Epithelial cell of prostate (primary cell): ENCODE measurements around the gene GSTT2B.
"Not testable (repeated sequence)": the region's sequence is repeated elsewhere in the genome, so short reads cannot be mapped to it uniquely, and the experiment has no call there.

Experiments used
- DNase-seq: peaks from one replicate; pipeline ENCODE4 v3.0.0-alpha.2; 2011; ENCODE audit warnings: low read depth, low spot score
- H3K27ac ChIP-seq: fragments of 450-650 bp; 2 replicates; pipeline ENCODE4 v1.5.1; 2017; ENCODE audit warnings: mild to moderate bottlenecking

GSTT2B gene

DNA sequence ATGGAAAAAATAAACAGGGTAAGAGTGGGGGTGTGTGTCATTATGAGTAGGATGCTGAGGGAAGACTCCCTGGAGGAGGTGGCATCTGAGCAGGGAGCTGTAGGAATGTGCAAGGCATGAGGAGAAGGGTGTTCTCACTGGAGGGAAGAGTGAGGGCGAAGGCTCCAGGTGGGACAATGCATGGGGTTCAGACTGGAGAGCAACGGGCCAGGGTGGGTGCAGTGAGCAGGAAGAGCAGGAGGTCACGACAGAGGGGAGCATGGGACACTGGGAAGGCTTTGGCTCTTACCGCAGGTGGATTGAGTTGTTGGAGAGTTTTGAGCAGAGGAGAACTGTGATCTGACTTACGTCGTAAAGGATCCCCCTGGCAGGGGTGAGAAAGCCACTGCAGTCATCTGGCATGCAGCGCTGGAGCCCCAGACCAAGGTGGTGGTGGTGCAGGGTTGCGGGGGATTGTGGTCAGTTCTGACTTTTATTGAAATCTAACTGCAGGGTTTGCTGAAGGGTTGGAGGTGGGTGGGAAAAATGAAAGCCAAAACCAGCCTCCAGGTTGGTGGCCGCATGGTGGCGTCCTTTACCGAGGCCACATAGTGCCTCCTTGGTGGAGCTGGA is 8.1 kb downstream of the GSTT2B start:
- not testable (repeated sequence) for H3K27ac ChIP-seq, DNase-seq

DNA sequence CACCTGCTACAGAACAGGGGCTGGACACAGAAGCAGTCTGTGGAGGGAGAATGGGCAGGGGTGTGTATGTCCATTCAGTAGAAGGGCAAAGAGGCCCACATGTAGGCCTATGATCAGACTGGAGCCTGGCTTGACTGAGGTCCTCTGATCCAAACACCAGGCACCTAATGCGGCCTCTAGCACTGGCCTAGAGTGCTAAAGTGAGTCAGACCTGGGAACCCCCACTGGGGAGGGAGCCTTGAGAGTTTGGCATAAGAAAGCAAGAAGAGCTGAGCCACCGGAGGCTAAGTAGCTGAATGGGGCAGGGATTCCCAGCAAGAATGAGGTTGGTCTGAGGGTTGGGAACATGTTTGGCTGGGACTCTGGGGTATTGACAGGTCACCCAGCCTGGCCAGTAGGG is 9.6 kb downstream of the GSTT2B start:
- not testable (repeated sequence) for H3K27ac ChIP-seq, DNase-seq

DNA sequence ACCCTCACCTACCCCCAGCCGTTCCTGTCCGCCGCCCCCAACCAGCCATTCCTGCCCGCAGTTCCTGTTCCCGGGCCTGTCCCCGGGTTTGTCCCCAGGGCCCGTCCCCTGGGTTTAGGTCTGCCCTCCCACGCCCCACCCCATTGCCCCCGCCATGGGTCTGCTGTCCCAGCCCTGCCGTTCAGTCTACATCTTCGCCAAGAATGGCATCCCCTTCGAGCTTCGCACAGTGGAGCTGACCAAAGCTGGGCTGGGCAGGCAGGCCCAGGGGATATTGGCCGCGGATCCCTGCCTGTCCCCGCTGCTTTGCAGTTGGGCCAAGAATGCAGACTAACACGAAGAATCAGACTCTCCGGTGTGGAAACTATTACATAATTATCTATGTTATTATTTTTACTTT is 11.2 kb downstream of the GSTT2B start:
- not testable (repeated sequence) for DNase-seq, H3K27ac ChIP-seq

DNA sequence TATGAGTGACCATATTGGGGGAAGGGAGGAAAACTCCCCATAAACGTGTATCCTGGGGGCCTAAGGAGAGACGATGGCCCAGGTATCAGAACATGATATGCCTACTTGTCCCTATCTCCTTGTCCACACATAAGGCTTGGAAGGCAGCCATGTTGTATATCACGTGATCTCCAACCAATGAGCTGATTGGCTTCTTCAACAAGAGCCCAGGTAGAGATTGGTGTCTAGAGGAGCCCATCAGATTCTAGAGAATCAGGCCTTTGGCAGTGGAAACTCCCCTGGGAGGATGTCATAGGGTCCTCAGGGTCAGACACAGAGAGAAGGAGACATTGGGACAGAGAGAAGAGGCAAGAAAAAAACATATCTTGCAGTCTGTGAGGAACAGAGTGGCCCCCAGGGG is 13.6 kb downstream of the GSTT2B start:
- not testable (repeated sequence) for H3K27ac ChIP-seq, DNase-seq

DNA sequence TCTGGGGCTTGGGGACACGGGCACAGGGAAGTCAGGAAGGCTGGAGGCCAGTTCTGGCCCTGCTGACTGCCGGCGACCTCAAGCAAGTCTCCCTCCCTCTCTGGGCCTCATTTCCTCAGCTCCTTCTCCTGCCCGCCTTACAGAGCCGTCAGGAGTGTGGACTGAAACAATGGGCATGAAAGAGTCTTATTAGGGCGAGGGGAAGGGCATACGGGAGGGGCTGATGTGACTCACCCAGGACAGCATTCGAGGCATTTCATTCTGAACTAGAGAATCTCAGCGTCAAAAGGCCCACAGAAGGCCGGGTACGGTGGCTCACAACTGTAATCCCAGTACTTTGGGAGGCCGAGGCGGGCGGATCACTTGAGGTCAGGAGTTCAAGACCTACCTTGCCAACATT is 20.8 kb downstream of the GSTT2B start:
- not testable (repeated sequence) for H3K27ac ChIP-seq, DNase-seq

DNA sequence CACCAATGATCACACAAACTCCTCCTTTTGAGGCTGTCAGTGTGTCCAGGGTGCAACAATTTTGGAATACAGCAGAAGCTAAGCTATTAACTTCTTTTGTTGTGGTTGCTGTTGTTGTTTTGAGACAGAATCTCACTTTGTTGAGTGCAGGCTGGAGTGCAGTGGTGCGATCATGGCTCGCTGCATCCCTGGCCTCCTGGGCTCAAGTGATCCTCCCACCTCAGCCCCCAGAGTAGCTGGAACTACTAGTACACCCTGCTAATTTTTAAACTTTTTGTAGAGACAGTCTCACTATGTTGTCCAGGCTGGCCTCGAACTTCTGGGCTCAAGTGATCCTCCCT is 22.0 kb downstream of the GSTT2B start:
- no peak overlapping the region for H3K27ac ChIP-seq
- DNase-seq, result no peak

DNA sequence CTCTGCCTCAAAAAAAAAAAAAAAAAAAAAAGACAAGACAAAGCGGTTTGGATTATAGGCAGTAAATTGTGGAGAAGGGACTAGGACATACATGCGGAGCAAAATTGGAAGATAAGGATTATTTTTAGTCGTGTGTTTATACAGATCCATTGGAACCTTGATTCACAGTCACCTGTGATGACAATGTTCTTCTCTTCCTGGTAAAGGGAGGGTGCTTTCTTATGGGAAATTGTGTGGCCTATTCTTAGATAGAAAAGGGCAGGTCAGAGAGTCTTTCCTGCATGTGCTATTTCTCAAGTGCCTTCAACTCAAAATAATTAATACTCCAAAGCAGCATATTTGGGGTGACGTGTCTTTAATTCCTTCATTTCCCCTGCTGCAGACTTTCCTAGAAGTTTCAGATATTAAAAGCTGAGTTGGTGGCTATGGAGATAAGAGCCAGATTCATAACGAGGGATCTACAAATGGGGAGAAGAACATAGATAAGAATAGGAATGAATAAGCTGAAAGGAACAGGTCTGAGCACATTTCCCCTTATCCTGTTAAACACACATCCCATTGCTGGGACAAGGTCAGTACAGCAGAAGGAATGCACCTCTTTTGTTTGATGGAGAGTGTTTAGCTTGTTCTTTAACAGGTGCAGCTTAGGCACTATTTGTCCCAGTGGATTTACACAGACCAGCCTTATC is 22.5 kb downstream of the GSTT2B start:
- no peak for DNase-seq

DNA sequence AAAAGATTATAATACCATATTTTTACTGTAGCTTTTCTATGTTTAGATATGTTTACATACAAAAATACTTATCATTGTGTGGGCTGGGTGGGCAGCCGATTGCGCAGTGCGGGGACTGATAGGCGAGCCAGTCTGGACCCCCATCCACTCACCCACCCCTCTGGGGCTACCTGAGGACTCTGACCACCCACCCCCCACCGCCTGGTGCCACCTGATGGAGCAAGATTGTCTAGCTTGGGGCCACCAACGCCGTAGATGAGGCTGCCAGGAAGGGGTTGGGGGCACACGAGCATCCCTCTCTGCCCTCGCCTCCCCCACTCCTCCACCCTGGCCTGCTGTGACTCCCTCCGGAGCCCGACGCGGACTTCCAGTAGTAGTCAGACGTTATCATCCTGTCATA is 34.4 kb downstream of the GSTT2B start:
- H3K27ac ChIP-seq, result no peak overlapping the region
- DNase-seq, result no peak

More for the DNA sequence above, 22.5 kb downstream of the GSTT2B start:
- no peak overlapping the region for H3K27ac ChIP-seq

DNA sequence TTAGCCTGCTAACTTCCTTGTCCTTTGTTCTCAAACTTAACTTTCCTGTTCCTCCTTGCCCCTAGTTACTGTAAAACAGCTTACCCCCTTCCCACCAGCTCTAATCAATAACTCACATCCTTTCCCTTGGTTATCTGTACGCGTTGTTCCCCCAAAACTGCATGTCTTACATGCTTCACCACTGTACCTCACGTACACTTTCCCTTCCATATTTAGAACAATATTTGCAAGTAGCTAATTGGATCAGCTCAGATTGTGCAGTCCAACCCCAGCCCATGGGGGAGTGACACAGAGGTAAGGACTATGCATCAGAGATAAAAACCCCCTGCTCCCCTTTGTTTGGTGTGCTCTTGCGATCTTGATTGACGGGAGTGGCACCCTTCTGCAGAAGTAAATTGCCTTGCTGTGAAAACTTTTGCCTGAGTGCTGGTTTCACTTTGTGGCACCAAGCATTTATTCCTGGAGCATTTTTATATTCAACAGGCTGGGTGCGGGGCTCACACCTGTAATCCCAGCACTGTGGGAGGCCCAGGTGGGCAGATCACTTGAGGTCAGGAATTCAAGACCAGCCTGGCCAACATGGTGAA is 35.9 kb downstream of the GSTT2B start:
- H3K27ac ChIP-seq, result no peak overlapping the region

DNA sequence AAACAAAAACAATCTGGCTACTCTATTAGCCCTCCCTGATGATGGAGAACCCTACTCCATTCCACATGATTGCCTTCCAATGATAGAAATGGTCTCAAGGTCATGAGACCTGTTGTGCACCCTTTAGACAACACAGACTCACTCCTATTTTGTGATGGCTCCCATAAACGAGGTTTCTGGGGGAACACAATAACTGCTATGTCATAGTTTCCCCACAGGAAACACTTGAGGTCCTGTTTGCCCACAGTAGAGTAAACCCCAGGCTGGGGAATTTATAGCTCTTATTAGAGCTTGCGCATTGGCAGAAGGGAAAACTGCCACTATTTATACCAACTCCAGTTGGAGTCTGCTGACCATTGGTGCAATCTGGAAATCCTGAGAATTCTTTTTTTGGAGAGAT is 38.1 kb downstream of the GSTT2B start:
- no peak for DNase-seq
- H3K27ac ChIP-seq, result no peak overlapping the region

More for the DNA sequence above, 35.9 kb downstream of the GSTT2B start:
- no peak for DNase-seq

DNA sequence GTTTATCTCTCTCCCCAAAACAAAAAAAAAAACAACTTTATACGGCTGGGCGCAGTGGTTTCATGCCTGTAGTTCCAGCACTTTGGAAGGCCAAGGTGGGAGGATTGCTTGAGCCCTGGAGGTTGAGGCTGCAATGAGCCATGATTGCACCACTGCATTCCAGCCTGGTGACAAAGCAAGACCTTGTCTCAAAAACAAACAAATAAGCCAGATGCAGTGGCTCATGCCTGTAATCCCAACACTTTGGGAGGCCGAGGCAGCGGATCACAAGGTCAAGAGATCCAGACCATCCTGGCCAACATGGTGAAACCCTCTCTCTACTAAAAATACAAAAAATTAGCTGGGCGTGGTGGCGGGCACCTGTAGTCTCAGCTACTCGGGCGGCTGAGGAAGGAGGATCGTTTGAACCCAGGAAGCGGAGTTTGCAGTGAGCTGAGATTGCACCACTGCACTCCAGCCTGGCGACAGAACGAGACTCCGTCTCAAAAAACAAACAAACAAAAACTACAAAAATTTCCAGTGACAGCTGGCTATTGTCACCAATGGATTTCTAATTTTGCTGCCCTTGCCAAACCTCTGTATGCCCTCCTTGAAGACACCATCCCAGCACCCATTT is 39.3 kb downstream of the GSTT2B start:
- DNase-seq, H3K27ac ChIP-seq: not testable (repeated sequence)

DNA sequence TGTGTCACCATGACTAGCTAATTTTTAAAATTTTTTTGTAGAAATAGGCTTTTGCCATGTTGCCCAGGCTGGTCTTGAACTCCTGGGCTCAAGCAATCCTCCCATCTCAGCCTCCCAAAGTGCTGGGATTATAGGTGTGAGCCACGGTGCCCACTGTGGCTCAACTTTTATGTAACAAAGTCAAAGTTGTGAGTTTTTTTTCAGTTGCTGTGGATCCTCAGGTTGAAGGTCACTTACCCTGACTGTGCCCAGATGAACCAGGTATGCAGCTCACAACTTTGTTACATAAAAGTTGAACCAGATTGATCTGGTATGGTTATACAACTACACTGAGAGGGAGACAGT is 40.8 kb downstream of the GSTT2B start:
- not testable (repeated sequence) for H3K27ac ChIP-seq, DNase-seq

DNA sequence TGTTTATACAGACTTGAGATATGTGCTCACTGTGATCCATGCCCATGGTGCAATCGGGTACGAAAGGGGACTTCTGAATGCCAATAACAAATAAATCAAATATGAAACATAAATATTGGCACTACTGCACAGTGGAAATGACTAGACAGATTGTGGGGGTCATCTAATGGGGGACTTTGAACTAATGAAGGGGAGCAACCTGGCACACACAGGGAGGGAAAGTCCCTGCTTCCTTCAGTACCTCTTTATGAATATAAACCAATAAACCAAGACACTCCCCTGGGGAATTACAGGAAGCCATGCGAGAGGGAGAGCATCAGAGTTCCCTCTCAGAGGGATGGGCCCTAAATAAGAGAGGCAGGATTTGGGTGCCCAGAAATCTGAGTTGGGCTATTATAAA is 45.7 kb downstream of the GSTT2B start:
- H3K27ac ChIP-seq, result no peak overlapping the region
- no peak for DNase-seq

DNA sequence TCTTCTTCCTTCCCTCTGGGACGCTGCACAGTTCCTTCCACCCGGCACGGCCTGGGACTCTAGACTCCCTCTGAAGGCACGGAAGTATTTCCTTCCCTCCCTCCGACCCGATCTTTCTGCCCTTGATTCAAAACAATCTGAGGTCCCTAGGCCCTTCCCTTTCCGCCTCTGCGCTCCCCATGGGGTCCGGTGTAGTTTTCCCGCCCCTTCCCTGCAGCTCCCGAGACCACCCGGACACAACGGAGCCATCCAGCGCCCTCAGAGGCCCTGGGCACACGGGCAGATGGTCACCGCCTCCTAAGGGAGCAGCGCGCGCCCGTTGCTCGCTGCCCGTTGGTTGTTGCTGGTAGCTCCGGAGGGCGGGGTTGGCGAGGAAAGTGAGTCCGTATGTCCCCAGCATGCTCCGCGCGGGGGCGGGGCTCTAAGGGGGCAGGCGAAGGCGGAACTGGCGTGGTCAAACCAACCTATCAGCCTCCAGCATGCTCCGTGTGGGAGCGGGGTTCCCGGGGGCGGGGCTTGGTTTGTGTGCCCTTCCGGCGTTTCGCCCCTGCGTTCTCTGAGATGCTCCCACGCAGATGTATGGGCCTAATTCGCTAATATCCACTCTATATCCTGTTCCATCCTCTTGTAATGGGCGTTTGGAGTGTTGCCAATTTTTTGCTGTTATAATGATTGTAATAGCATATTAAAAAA is 47.2 kb downstream of the GSTT2B start:
- peak; percentile 89 for DNase-seq
- H3K27ac ChIP-seq, result peak overlapping the region; percentile 57

DNA sequence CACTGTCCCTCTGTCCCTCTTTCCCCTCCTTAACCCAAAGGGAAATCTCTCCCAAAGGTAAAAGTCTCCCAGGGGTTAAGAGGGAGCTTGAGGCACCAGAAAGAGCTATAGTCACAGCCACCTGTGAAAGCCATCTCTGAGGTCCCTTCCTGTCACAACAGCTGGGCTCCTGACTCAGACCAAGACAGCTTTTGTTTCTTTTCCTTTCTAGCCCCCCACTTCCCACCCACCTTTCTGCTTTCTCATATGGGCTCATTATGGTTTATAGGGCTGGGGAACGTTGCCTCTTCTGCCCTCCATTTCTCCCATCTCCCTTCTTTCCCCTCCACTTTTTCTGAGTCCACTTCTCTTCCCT is 47.7 kb downstream of the GSTT2B start:
- peak overlapping the region; percentile 57 for H3K27ac ChIP-seq
- no peak for DNase-seq

DNA sequence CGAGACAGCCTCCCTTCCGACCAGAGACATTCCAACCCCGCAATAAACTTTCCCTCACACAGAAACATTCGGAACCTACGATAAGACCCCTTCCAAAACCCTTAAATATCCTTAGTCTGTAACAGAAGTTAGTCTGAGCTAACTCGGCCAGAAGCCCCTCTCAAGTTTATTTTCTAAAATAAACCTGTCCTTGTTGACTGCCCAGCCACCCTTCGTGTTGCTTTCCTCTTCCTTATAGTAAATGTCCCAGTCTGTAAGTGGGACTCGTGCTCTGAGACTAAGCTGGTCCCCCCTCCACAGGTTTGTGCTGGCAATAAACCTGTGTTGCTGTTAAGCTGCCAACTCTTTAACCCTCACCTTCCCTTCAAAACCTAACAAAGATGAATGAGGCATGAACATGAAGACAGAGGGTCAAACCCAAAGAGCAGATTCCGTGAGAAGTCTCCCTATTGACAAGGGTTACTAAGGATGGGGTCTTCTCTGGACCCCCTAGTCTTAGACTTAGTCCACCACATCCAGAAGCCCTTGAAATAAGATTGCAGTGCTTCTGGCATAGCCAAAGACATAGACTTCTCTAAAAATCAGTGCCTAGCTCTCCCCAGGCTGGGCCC is 48.6 kb downstream of the GSTT2B start:
- no peak for DNase-seq
- no peak overlapping the region for H3K27ac ChIP-seq

DNA sequence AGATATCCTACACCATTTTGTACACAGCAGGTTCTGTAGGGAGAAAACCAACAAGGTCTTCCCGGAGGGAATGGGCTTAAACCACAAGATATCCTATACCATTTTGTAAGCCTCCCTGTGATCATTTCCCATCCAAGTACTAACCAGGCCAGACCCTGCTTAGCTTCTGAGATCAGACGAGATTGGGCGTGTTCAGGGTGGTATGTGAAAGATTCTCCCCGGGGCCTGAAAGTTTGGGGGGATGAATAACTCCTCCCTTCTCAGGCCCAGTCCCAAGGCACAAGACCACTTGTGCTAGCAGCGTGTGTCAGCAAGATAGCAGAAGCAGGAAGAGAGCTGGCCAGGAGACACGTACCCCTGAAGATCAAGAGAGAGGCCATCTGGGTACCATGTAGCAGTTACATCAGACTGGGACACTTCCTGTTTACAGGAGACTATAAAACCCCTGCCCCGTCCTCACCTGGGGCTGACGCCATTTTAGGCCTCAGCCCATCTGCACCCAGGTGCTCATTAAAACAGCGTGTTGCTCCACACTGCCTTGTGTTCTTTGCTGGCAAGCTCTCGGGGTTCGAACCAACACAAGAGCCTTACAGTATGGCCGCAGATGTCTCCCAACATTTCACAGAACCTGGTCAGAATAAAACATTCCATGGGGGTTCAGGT is 49.5 kb downstream of the GSTT2B start:
- DNase-seq, result no peak
- H3K27ac ChIP-seq, result no peak overlapping the region

DNA sequence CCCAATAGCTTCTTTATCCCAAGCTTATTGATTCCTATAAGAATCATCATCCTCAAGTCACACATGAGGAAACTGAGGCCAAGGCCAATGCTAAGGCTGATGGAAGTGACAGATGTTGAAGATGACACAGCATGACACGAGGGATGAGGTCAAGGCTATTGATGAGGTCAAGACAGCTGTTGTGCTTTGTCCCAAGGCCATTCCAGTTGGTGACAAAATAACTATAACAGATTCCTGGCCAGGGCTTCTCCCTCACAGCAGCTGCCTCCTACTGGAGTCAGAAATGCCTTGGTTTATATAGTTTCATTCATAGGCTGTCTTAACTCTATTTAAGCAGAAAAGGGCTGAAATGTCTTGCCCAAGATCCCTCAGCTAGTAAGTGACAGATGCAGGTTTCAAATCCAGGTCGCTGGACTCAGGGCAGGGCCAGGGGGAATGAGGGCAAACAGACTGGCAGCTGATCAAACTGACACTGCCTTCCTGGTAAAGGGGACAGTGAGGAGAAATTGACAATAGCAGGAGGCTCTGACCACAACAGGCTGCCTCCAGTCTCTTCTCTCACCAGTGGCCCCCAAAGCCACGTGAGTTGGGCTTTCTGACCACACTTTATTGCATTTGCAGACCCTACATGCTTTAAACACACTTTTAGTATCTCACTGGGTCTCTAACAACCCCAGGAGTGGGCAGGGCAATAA is 50.4 kb downstream of the GSTT2B start:
- H3K27ac ChIP-seq, result no peak overlapping the region
- DNase-seq, result no peak

DNA sequence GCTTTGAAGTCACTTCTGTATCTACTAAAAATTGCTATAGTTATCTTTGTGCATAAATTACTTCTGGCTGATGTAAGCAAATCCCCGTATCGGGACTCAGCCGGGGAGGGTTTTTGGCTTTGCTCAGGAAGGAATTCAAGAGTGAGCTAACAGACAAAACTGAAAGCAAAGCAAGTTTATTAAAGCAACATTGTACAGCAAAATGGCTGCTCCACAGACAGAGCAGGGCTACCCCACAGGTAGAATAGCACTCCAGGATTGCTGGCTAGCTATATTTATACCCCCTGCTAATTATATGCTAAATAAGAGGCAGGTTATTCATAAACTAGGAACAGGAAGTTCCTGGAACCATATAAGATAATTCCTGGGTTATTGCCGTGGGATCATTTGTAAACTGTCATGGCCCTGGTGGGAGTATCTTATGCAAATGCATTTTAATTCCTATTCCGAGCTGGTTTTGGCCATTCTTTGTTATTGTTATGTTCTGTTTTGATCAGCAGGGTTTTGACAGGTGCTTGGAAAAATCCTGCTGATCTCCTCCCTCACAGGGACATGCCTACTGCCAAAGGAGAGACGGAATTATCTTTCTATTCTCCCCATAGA is 51.6 kb downstream of the GSTT2B start:
- no peak for DNase-seq
- H3K27ac ChIP-seq, result no peak overlapping the region
